ENCODE results near the gene SFMBT2. TPM values are rescaled to one million over a fixed set of nuclear protein-coding genes. Genes with fewer than 3 reads are reported as not detected.
A peak's percentile ranks its signal among the peaks of the same experiment; 100 is the strongest.

The SFMBT2 gene
- total and polyA plus RNA-seq, 2 of the 13 experiments (the other 11 are each of a cell fraction or from before 2014, with no cell fraction given), result 0.01 to 0.02 TPM

- intact Hi-C loops (cut with micrococcal nuclease; ENCODE audit: unreplicated experiment) (no loop called here), in situ Hi-C loops (cut with HindIII; ENCODE audit: extremely low pct_ligation_motif_present, low pct_unique_long_range_greater_than_20kb) (no loop called here)
- no peaks in the 10 kb centered on the region for H3K9me3 ChIP-seq (ENCODE audit: low read length)
- ATAC-seq (no peak), FAIRE-seq (no peak), DNase-seq (ENCODE audit: low spot score) (no peak)
- H3K4me3 ChIP-seq (replicated peaks in 1 of 3; ENCODE audit: insufficient read depth in 1 of 3, low read depth in 2 of 3, low read length in 3 of 3), result no peak overlapping the region
- H3K79me2 ChIP-seq (ENCODE audit: insufficient read depth, low read length), result no peaks in the 10 kb centered on the region
- H3K4me2 ChIP-seq (ENCODE audit: low read depth, low read length), result no peak overlapping the region
- CTCF ChIA-PET (ENCODE audit: low intra/inter-chr PET ratio, low total read pairs), result no interaction called here
- TF ChIP-seq MAFF (IDR thresholded peaks at IDR 0.05; ENCODE audit: low read depth, low read length) (peak; percentile 52; the same call in 1 of the 2 replicates), ZNF230 (CRISPR knock-in tag; IDR thresholded peaks at IDR 0.05) (no peak), MAFK (conservative IDR thresholded peaks at IDR 0.05 in 1 of 2, IDR thresholded peaks at IDR 0.05 in 1 of 2; ENCODE audit: low read length in 2 of 2) (peak; percentile 21 to 66; a peak in 3 of 4 replicates), TGIF2 (CRISPR knock-in tag; IDR thresholded peaks at IDR 0.05) (no peak)
- H4K20me1 ChIP-seq (ENCODE audit: insufficient read depth, low read length), result no peaks in the 10 kb centered on the region
- H3K36me3 ChIP-seq (replicated peaks in 1 of 2; ENCODE audit: control insufficient read depth in 1 of 2, insufficient read depth in 2 of 2, low read length in 2 of 2), result no peaks in the 10 kb centered on the region
- 62% methylated on average over 5 of the region's 5 CpGs for WGBS (ENCODE audit: low lambda C conversion rate)
- H3K27ac ChIP-seq (ENCODE audit: extremely low read length, insufficient read depth, low read length), result no peak overlapping the region
- no peaks in the 10 kb centered on the region for H3K4me1 ChIP-seq (ENCODE audit: insufficient read depth, low read length)
- POLR2A ChIA-PET, result no interaction called here
- H2AFZ ChIP-seq (ENCODE audit: low read length), result no peak overlapping the region
- H3K9ac ChIP-seq (ENCODE audit: insufficient read depth, low read depth, low read length), result no peak overlapping the region
- no TSS peak for BruUV-seq (replicated peaks)
- H3K27me3 ChIP-seq (ENCODE audit: control insufficient read depth in 1 of 2, insufficient read depth in 2 of 2, low read length in 2 of 2), result peaks cover 1 to 14% of the 10 kb centered on the region in 2 experiments; a peak in 3 of 5 replicates
Measured at GRCh38 chr10:7194571-7194970, 216.3 kb downstream of the SFMBT2 start.

DNA sequence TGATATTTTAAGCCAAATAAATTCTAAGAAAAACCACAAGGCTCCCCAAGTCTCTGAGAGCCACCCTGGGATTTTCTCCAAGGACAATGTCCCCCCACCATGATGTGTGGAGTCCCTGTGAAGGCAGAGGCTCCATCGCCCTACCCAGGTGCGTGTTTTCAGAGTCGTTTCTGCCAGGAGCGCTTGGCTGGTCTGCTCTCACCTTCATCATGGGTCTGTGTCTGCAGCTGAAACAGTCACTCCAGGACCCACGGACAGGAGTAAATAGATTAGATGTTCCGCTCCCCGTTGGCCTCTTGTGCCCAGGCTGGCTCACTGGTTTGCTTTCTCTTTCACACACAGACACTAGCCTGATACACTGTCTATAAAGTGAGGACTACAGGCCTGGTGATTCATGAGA lies 217.5 kb downstream of the SFMBT2 start:
- no peaks in the 10 kb centered on the region for H3K79me2 ChIP-seq (ENCODE audit: insufficient read depth, low read length)
- no peak for TF ChIP-seq EHMT2 (IDR thresholded peaks at IDR 0.05; ENCODE audit: borderline replicate concordance, low read depth, low read length)
- no peak for TF ChIP-seq MYC (CRISPR knock-in tag; IDR thresholded peaks at IDR 0.05; ENCODE audit: borderline replicate concordance)
- TF ChIP-seq MZF1 (CRISPR knock-in tag; IDR thresholded peaks at IDR 0.05; ENCODE audit: borderline replicate concordance), result no peak
- TF ChIP-seq RBFOX2 (IDR thresholded peaks at IDR 0.05; ENCODE audit: low read depth, low read length), result no peak
- TF ChIP-seq MATR3 (CRISPR knock-in tag; IDR thresholded peaks at IDR 0.05), result no peak
- no peak for TF ChIP-seq REST (IDR thresholded peaks at IDR 0.05; ENCODE audit: borderline replicate concordance in 1 of 2, low read depth in 1 of 2, low read length in 2 of 2)
- DNase-seq (ENCODE audit: low spot score), result no peak
- no peak overlapping the region for H3K4me2 ChIP-seq (ENCODE audit: low read depth, low read length)
- no peak overlapping the region for H3K9ac ChIP-seq (ENCODE audit: insufficient read depth, low read depth, low read length)
- no peaks in the 10 kb centered on the region for H3K9me3 ChIP-seq (ENCODE audit: low read length)
- in situ Hi-C loops (cut with HindIII; ENCODE audit: extremely low pct_ligation_motif_present, low pct_unique_long_range_greater_than_20kb) (no loop called here), intact Hi-C loops (cut with micrococcal nuclease; ENCODE audit: unreplicated experiment) (no loop called here)
- ATAC-seq, result no peak
- FAIRE-seq, result no peak
- H3K4me1 ChIP-seq (ENCODE audit: insufficient read depth, low read length), result no peaks in the 10 kb centered on the region
- H3K4me3 ChIP-seq (replicated peaks in 1 of 3; ENCODE audit: insufficient read depth in 1 of 3, low read depth in 2 of 3, low read length in 3 of 3), result no peak overlapping the region
- no peaks in the 10 kb centered on the region for H3K36me3 ChIP-seq (replicated peaks in 1 of 2; ENCODE audit: control insufficient read depth in 1 of 2, insufficient read depth in 2 of 2, low read length in 2 of 2)
- WGBS (ENCODE audit: low lambda C conversion rate), result 54% methylated on average over 5 of the region's 7 CpGs
- H3K27me3 ChIP-seq (ENCODE audit: control insufficient read depth in 1 of 2, insufficient read depth in 2 of 2, low read length in 2 of 2), result peaks cover 1 to 15% of the 10 kb centered on the region in 2 experiments; a peak in 3 of 5 replicates
- CTCF ChIA-PET (ENCODE audit: low intra/inter-chr PET ratio, low total read pairs), result no interaction called here
- no peaks in the 10 kb centered on the region for H4K20me1 ChIP-seq (ENCODE audit: insufficient read depth, low read length)
- POLR2A ChIA-PET, result no interaction called here
- BruUV-seq (replicated peaks), result no TSS peak
- no peak overlapping the region for H3K27ac ChIP-seq (ENCODE audit: extremely low read length, insufficient read depth, low read length)
- no peak overlapping the region for H2AFZ ChIP-seq (ENCODE audit: low read length)

Data from HepG2 (cell line).